Lung (tissue), 12 donors: ENCODE results near the gene BICC1. TPM values are rescaled to one million over a fixed set of nuclear protein-coding genes. Genes with fewer than 3 reads are reported as not detected.
A peak's percentile ranks its signal among the peaks of the same experiment; 100 is the strongest.

Source experiments
- ATAC-seq: fragments of 200-7000 bp; cut with Tn5 transposase; one replicate; pipeline ENCODE4 v1.9.1; 2020; ENCODE audit warnings: moderate number of reproducible peaks; ENCODE audit not compliant: insufficient read depth, low FRiP score
- DNase-seq, 3 donors: peaks; one replicate each; pipeline ENCODE4 v3.0.0-alpha.2; 2013 to 2017
- H3K27ac ChIP-seq, 2 donors: one replicate each; pipeline ENCODE4 v1.5.1; 2013; ENCODE audit warnings: mild to moderate bottlenecking in 2 of 2, moderate library complexity in 2 of 2, control low read depth in 1 of 2, inconsistent platforms in 1 of 2, low read depth in 1 of 2, low read length in 1 of 2
- H3K27me3 ChIP-seq, 3 donors: one replicate each; pipeline ENCODE4 v1.5.1; 2013; ENCODE audit warnings: low read length in 2 of 3; ENCODE audit not compliant: control insufficient read depth in 3 of 3, insufficient read depth in 3 of 3
- H3K36me3 ChIP-seq, 4 donors: one replicate each; pipeline ENCODE4 v1.5.1; 2013; ENCODE audit warnings: low read length in 4 of 4, mild to moderate bottlenecking in 1 of 4, moderate library complexity in 1 of 4; ENCODE audit not compliant: control insufficient read depth in 4 of 4, insufficient read depth in 4 of 4
- H3K4me1 ChIP-seq, 5 donors: one replicate each; pipeline ENCODE4 v1.5.1; 2013; ENCODE audit warnings: low read length in 5 of 5, mild to moderate bottlenecking in 2 of 5, moderate library complexity in 1 of 5; ENCODE audit not compliant: control insufficient read depth in 5 of 5, insufficient read depth in 5 of 5
- H3K4me3 ChIP-seq: one replicate; pipeline ENCODE4 v1.5.1; 2013; ENCODE audit warnings: mild to moderate bottlenecking, control low read depth, moderate library complexity
- H3K9ac ChIP-seq, 2 donors: one replicate each; pipeline ENCODE4 v1.5.1; 2013; ENCODE audit warnings: low read length in 2 of 2, control low read depth in 1 of 2; ENCODE audit not compliant: insufficient read depth in 1 of 2
- H3K9me3 ChIP-seq, 4 donors: one replicate each; pipeline ENCODE4 v1.5.1; 2013; ENCODE audit warnings: low read length in 3 of 4, mild to moderate bottlenecking in 1 of 4, moderate library complexity in 1 of 4; ENCODE audit not compliant: control insufficient read depth in 4 of 4, insufficient read depth in 3 of 4
- CTCF ChIP-seq: IDR thresholded peaks from 2 replicates; pipeline ENCODE4 v1.5.1; 2012; ENCODE audit warnings: mild to moderate bottlenecking; ENCODE audit errors: control extremely low read depth, extremely low read depth
- WGBS, 2 donors: extraction: QIAGEN DNeasy Blood & Tissue Kit; methylation state at CpG; one replicate each; pipeline ENCODE4 v1.1.7; 2013; 5-methylcytosine and 5-hydroxymethylcytosine counted together
- polyA plus RNA-seq, 2 donors: library from polyadenylated mRNA; stranded (reverse); fragments of 200-250 nt; gene quantifications; one replicate each; pipeline ENCODE4 v1.2.1, GENCODE V29; 2013
- total RNA-seq, 2 donors: library from RNA; depleted of rRNA in 1 of 2; stranded (reverse); fragments of >200 nt in 1 of 2; gene quantifications; one replicate each; pipeline ENCODE4 v1.2.1, GENCODE V29; 2014 to 2021
- donor health status: control.
- donor health status: control.
- donor health status: Bipolar disorder and iron deficiency.
- donor health status: healthy.
- donor health status: DM: yes; HTN: yes; CAD: no.

The BICC1 gene
- total and polyA plus RNA-seq, 4 donors = 2.3 to 43.1 (median 5.9) TPM

- no peaks in the 10 kb centered on the region for H3K9me3 ChIP-seq
- no peak overlapping the region for H3K4me3 ChIP-seq
- H3K4me1 ChIP-seq = peaks cover 0 to 36% (median 19%) of the 10 kb centered on the region in 5 donors
- WGBS, 2 donors = 79 to 83% methylated on average over 5 of the region's 5 CpGs
- no peak for TF ChIP-seq CTCF
- H3K9ac ChIP-seq = no peak overlapping the region
- ATAC-seq (no peak), DNase-seq (peak in 2 of 3 donors; percentile 59 to 64)
- no peak overlapping the region for H3K27ac ChIP-seq
- no peaks in the 10 kb centered on the region for H3K36me3 ChIP-seq
- no peaks in the 10 kb centered on the region for H3K27me3 ChIP-seq
Measured at GRCh38 chr10:58638388-58638787, 125.7 kb downstream of the BICC1 start.

- Histone ChIP-seq H3K27me3 (no peaks in the 10 kb centered on the region), H3K9ac (no peak overlapping the region), H3K4me1 (peaks cover 0 to 55% (median 28%) of the 10 kb centered on the region in 5 donors), H3K36me3 (no peaks in the 10 kb centered on the region), H3K4me3 (no peak overlapping the region), H3K9me3 (no peaks in the 10 kb centered on the region), H3K27ac (no peak overlapping the region)
- WGBS, 2 donors = 2 to 7% methylated on average over 5 of the region's 5 CpGs
- TF ChIP-seq CTCF = no peak
- ATAC-seq = peak; percentile 59
- DNase-seq = peak in 2 of 3 donors; percentile 74
Measured at GRCh38 chr10:58641095-58641531, 128.4 kb downstream of the BICC1 start.

- Histone ChIP-seq H3K36me3 (no peaks in the 10 kb centered on the region), H3K4me1 (peaks cover 0 to 59% (median 29%) of the 10 kb centered on the region in 5 donors), H3K9me3 (no peaks in the 10 kb centered on the region), H3K4me3 (no peak overlapping the region), H3K27ac (no peak overlapping the region), H3K9ac (no peak overlapping the region), H3K27me3 (no peaks in the 10 kb centered on the region)
- WGBS, 2 donors = 54 to 70% methylated on average over 2 of the region's 2 CpGs
- ATAC-seq (no peak), DNase-seq (no peak)
- TF ChIP-seq CTCF = no peak
Measured at GRCh38 chr10:58641708-58642107, 129.0 kb downstream of the BICC1 start.

GRCh38 chr10:58642283-58642682 lies 129.6 kb downstream of the BICC1 start:
- Histone ChIP-seq H3K36me3 (no peaks in the 10 kb centered on the region), H3K27me3 (no peaks in the 10 kb centered on the region), H3K9ac (no peak overlapping the region), H3K4me1 (peaks cover 0 to 60% (median 29%) of the 10 kb centered on the region in 5 donors), H3K27ac (no peak overlapping the region), H3K9me3 (no peaks in the 10 kb centered on the region), H3K4me3 (no peak overlapping the region)
- 62 to 74% methylated on average over 3 of the region's 3 CpGs for WGBS, 2 donors
- no peak for ATAC-seq
- no peak for TF ChIP-seq CTCF
- no peak for DNase-seq
